Stimulated activated CD8-positive, alpha-beta memory T cell treated with anti-CD3 and anti-CD28 coated beads, Interleukin-2, amount 100 ng/mL, for 48 hours (primary cell): ENCODE data around the gene ATP8B4.
"Not testable (repeated sequence)": the region's sequence is repeated elsewhere in the genome, so short reads cannot be mapped to it uniquely, and the experiment has no call there.

Source experiments
- DNase-seq, 2 donors: peaks; one replicate each; pipeline ENCODE4 v3.0.0-alpha.2; 2020; ENCODE audit warnings: low read depth in 2 of 2

Gene ATP8B4

DNA sequence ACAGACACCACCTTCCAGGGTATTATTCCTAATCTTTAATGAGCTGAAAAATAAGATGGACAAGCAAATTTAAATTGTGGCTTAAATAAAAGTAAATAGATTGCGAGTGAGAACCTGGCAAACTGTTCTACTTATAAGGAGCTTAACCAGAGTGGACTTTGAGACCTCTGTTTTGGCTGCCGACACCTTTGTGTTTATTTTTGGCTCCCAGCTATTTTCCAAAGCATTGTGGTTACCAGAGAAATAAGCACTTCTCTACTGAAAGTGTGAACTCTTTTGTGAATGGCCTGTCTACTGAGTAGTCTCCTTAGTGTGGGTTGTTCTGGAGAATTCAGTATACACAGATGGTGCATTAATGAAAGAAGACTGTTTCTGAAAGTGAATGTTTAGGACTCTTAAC, 109.4 kb downstream of the ATP8B4 start:
- DNase-seq = no peak

DNA sequence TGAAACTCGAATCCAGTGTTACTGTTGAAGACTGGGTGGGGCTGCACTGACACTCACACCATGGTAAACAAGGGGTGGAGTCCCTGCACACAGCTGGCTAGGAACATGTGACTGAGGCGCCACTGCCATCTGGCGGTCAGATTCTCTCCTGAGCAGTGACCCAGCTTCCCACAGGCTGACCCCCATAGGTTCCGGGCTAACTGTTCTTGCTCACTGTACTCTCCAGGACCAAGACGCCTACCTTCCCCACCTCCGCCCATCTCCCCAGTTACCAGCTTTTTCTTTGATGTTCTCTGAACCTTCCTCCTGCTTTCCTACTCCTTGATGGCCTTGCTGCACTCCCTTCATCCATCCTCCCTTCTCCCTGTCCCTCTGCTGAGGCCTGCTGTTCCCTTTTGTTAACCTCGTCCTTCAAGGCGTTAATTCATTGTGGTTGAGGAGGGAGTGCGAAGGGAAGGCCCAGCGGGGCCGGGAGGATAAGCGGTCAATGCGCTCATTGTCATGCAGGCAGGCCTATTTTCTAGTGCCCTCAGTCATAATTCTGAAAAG, 115.2 kb downstream of the ATP8B4 start:
- peak; percentile 42 to 49 for DNase-seq

DNA sequence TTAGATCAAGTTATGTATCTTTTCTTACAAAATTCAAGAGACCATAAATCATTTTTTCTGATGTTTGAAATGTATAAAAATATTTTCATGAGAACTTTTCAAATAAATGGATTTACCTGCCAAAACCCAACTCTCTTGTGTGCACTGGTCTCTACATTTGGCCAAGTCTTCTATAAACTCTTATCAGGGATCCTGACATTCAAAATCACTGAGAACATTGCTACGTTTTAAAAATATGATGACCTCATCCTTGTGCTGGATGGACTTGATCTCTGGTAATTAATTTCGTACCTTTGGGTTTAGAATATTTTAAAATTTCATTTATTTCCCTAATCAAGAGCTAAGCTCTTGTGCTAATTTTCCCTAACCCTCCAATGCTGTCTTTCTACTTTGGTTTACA, 127.4 kb downstream of the ATP8B4 start:
- DNase-seq = no peak

DNA sequence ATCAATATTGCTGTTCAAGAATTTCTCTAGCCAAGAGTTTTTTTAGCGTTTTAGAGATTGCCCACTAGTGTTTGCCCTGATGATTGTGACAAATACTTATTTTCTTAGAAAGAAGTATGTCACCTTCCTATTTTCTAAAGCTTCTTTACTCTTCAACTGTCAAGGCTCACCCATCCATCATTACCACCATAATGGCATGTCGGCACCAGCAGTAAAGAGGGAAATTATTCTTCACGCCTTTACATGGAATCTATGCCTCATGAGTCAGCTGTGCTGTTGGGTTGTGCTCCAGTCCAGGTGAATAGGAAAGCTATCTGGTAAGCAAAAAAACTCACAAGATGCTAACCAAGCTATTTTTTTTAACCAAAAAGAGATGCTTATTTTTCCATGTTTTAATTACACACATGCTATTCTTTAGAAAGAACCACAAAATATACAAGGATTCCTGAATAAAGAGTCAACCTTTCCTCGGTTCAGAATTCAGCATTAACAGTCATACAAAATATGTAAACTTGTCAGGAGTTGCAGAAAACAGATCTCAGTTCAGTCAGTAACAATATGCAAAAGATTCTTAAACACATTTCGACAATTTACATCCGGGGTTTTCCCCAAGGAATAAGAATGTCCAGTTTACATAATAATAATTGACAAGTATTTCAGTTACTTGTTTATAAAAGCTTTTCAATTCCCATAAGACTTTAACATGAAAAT, 128.0 kb downstream of the ATP8B4 start:
- DNase-seq = no peak

DNA sequence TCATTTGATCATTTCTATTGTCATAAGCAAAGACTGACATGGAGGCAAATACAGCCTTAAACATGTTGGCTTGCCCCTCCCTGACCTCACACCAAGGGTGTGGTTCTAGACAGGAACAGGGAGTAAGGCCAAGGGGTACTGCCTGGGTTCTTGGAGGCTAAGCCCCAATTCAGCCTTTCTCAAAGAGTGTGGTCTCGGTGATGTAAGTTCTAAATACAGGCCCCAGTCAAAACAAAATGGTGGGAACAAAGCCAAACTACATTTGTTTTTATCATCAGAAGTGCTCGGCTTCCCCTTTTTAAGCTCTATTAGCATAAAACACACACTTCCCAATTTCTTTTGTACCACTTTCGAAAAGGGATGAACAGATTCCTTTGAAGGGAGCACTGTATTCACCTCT, 129.5 kb downstream of the ATP8B4 start:
- no peak for DNase-seq

DNA sequence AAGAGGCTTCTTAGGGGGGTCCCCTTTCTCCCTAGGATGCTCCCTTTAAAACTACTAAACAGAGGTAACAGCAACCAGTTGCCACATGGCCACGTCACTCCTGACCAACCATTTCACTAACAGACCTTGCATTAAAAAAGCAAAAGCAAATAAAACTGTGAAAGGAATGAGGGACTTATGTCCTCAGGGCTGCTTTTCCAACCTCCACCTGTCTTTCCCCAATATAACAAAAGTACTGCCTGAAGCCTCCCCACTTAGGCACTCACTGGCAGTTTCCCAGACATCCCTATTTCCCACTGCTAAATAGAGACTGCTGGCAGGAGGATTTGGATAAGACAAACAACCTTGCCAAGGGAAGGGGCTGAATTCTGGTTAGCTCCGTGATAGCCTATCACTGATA, 130.3 kb downstream of the ATP8B4 start:
- no peak for DNase-seq

DNA sequence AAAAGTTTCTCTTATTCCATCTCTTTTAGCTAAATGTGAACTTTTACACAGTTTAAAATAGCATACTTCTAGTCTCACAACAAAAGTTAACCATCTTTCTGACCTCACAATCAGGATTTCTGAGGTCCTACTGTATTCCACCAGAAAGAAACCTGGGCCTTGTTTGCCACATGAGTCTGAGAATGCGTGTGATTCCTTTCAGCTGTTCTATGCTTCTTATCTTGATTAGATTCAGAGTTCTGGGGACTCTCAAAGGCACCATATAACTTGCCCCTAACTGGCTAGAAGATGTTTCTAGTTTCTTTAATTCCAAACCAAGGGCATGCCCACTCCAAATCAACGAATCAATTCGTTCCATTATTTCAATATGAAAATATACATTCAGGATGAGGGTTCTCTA, 131.1 kb downstream of the ATP8B4 start:
- DNase-seq = no peak

DNA sequence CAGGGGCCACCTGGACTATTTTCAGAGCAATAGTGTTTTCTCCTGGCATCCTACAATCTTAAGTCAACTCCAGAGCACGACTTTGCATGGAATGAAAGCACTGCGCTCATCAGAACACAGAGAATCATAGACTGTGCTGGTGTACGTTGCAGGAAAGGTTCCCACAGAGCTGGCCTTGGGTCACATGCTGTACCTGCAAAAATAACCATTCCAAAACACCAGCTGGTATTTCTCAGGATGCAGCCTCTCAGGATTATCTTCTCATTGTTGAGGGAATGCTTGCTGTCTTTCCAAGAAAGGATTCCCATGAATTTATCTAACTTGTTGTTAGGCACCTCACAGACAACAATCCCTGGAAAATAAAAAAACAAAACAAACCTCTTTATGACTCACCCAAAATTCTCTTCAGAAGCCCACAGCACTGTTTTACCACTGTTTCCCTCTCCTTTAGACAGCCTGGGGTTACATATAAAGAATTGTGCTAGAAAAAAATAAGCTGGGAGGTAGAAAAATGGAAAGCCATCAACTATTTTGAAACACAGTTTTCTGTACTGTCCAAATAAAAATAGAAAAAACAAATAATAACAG, 131.7 kb downstream of the ATP8B4 start:
- no peak for DNase-seq

DNA sequence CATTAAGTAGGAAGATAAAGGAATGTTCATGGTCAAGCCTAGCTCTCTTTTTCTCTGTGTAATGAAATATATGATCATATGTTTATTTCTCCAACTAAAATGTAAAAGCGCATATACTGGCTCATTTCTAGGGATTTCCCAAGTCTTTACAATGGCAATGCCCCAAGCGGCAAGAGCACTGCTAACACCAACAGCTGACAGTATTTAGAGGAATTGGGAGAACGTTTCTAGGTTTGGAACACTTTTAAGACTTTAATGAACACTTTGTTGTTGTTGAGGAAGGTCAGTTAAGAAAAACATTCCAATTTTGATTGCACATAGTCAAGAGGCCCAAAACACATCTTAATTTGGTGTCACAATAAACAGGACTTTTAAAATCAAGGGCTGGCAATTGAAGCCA, 132.7 kb downstream of the ATP8B4 start:
- DNase-seq = no peak

DNA sequence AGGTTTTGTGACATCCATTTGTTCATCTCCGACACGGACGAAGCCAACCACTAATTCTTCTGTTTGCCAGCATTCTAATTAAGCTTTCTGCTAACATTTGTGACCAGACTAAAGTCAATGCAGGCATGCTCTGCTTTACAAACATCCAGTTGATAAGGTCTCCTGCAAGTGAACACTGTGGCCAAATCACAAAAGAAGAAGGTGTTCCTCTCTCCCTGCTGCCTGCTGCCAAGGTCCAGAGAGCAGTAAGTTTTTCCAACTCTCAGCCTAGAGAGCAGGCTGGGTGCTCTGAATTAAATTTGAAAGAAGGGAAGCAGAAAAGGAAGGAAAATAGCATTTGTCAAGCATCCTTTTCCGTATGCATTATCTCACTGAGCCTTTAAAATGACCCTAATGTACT, 133.6 kb downstream of the ATP8B4 start:
- no peak for DNase-seq

DNA sequence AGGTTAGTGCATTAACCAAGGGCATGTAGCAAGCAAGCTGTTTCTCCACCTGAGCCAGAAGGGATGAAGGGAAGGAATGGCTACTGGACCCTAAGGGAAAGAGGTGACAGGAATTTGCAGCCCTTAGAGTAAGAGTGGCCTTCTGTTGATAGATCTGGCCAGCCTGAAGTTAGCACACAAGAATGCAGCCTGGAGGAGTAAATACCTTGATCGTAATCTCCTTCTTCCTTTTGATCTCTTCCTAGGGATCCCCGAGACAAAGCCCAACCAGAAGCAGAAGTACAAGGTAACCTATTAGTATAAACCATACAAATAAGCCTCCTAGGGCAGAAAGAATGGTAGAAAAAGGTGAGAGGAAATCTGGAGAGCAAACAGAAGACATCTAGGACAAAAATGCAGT, 134.6 kb downstream of the ATP8B4 start:
- DNase-seq = no peak

DNA sequence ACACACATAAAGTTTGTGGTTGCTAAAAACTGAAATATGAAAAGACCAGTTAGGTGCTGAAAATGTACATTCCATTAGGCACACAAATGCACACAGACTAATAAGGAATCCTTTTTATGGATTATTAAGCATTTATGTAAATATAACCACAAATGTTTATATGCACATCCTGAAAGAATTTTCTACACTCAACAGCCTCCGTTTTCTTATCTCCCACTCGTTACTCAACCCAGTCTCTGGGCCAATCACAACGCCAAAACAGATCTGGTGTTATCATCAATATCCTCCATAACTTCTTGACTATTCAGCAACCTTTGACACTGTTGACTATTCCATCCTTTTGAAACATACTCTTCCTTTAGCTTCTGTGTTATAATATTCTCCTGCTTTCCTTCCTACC, 136.4 kb downstream of the ATP8B4 start:
- DNase-seq = no peak

DNA sequence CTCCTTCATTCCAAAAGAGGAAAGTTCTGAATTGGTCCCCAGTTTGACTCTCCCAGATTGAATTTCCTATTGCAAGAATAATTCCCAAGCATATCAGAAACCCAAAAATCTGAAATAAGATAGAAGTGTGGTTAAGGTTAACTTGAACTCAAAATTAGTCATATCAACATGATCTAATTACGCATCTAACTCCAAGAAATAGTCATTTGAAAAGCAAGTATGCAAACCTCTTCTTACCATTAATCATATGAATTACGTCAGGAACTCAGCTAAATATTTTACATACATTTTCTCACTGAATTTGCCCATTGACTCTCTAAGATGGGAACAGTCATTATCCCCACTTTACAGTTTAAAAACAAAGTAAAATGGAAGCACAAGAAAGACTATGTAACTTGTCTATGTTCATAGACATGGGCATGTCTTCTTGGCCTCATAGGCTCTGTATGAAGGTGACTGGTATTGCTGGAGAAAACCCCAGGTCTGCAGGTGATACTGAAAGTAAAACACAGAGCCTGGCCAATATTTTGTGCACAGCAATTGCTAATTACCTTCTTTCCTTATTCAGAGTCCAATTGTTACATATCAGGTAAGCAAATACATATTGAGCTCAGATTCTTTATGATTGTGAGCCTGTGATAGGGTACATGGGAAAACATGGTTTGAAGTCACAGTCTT, 139.2 kb downstream of the ATP8B4 start:
- no peak for DNase-seq

DNA sequence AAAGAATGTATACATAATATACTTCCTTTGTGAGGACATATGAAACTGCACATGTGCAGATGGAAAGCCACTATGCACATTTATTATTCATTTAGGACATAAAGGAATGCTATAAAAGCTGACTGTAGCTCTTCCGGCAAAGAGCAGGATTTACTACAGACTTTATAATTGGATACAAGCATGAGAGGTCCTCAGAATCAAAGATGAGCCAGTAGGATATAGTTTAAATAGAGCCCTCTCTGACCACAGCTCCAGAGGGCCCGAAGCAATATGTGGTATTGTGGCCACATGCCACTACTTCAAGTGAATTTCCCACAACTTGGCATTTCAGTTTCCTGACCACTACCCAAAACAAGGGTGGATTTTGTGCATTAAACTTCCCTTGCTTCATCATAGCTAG, 140.9 kb downstream of the ATP8B4 start:
- DNase-seq = no peak

DNA sequence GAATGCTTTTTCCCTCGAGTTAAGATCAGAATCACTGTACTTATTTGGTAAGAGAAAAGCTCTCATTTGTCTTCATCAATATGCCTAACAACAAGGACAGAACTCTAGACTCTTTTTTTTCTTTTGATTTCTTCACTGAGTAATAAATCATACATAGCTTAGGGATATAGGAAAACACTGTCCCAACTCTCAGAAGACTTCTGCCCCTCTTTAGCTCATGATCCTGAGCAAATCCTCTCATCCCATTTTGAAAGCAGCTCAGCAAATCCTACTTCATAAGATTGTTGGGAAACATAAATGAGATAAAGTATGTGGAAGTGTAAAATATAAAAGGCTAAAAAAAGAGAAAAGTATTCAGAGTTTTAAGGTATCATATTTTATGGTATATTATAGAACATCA, 141.7 kb downstream of the ATP8B4 start:
- no peak for DNase-seq

DNA sequence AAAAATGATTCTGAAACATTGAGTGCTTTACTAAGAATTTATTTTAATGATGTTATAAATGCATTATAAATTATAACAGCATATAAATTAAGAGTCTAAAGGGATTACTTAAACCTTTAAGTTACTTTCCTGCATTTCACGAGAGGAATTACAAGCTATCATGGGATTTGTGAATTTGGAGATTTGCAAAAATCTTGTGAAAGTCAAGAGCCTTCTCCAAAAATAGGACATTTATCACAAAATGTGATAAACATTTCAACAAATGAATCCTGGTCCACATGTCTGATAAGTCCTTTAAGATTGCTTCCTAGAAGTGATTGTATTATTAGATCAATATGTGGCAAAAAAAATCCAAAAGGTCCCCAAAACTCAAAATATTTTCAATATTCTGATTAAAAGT, 154.5 kb downstream of the ATP8B4 start:
- DNase-seq = no peak

DNA sequence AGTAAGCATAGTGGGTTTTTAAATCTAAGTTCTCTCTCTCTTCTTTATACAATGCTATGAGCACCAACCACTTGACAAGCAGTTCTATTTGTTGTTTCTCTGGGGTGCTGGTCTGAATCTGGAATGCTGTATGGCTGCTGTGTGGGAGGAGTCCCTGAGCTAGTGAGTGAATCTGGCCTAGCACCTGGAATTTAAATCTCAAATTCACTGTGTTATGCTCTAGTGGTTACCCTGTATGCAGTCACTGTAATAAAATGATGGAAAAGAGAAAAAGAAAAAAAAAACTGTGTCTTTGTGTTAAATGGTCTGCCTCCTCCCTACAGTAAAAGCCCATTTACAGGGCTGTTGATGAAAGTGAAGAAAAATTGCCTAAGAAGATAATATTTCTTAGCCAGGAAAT, 155.0 kb downstream of the ATP8B4 start:
- DNase-seq = no peak

DNA sequence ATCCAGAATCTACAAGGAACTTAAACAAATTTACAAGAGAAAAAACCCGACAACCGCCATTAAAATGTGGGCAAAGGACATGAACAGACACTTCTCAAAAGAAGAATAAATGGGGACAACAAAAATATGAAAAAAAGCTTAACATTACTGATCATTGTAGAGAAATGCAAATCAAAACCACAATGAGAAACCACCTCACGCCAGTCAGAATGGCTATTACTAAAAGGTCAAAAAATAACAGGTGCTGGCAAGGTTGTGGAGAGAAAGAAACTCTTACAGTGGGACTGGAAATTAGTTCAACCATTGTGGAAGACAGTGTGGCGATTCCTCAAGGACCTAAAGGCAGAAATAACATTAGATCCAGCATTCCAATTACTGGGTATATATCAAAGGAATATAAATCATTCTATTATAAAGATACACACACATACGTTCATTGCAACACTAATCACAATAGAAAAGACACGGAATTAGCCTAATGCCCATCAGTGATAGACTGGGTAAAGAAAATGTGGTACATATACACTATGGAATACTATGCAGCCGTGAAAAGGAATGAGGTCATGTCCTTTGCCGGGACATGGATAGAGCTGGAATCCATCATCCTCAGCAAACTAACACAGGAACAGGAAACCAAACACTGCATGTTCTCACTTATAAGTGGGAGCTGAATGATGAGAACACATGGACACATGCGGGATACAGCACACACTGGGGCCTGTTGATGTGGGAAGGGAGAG, 155.8 kb downstream of the ATP8B4 start:
- DNase-seq = not testable (repeated sequence)

DNA sequence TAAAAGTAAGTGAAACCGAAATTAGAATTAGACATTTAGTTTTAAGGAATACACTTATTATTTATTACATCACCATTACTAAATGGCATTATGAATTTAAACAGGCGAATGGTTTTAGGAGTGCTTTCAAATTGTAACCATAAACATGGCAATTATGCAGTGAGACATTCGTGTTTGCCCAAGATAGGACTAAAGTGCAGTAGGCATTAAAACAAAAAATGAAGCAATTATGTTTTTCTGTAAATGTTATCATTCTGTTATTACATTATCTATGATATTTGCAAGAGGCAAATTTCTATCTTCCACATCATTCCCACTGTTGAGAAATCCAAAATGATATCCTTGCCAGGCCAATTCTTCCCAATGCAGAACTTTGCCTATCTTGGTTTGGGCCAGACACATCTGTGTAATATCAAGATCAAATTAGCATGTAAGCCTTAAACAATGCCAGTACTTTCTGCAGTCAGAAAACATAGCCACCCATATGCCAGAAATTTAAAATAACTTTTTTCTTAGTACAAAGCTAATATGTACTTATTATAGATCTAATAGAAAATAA, 156.9 kb downstream of the ATP8B4 start:
- no peak for DNase-seq

DNA sequence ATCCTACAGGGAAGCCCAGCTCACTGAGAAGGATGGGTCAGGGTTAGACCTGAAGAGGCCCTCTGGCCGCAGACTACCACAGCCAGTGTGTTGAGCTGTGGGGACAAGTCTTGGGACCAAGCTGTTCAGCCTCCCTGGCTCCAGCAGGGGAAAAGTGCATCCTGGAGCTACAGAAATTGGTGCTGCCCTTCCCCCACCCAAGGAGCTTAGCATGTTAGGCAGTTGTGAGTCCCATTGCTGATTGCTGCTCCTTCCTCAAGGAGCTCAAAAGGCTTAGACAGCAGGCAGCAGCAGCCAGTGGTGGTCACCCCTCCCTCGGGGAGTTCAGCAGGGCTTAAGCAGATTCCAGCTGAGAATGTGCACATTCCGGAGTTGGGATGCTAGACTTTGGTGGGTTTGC, 165.6 kb downstream of the ATP8B4 start:
- no peak for DNase-seq

DNA sequence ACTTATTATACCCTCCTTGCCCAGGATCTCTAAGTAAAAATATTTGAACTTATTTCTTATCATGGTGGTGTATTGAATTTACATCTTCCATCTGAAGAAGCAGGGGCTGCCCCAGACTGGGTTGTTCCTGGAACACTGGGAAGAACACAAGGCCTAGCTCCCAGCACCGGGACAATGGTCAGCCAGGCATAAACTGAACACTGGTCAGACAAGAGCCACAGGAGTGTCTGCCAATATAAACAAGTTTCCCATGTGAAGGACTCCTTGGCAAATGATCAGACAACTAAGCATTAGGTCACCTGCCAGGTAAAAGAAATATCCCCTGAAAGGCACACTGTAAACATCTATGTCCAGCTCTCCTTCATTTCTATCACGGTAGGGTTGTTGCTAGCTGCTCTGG, 172.4 kb downstream of the ATP8B4 start:
- no peak for DNase-seq

DNA sequence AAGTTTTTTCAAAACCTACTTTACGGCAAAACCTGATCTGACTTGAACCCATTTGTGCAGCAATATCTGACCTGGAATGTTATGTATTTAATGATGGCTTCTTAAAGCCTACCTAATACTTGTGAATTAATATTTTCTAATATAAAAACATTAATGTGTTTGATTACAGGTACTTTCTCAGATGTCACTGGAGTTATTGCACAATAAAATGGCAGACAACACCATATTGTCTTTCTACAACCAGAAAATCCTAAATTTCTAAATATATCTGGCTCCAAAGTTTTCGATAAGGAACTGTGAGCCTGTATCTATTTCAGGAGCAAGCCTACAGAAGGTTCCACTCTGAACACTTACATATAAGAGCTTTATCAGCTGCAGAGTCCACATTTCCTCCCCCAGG, 184.5 kb downstream of the ATP8B4 start:
- no peak for DNase-seq
